Transverse colon (tissue), 4 donors: ENCODE data around the gene CLMN. TPM values are rescaled to one million over a fixed set of nuclear protein-coding genes. Genes with fewer than 3 reads are reported as not detected.

Experiments used
- DNase-seq: peaks from one replicate; pipeline ENCODE4 v3.0.0-alpha.2; 2019
- H3K27ac ChIP-seq, 4 donors: fragments of 200-600 bp; sonication (generic); 2 replicates each; pipeline ENCODE4 v1.5.1; 2016 to 2018; ENCODE audit warnings: inconsistent platforms in 4 of 4
- H3K27me3 ChIP-seq: fragments of 200-600 bp; sonication (generic); 2 replicates; pipeline ENCODE4 v1.5.1; 2017; ENCODE audit warnings: inconsistent platforms
- H3K36me3 ChIP-seq, 4 donors: fragments of 200-600 bp; sonication (generic); 2 replicates each; pipeline ENCODE4 v1.5.1; 2017 to 2019; ENCODE audit warnings: inconsistent platforms in 4 of 4
- H3K4me1 ChIP-seq, 4 donors: fragments of 200-600 bp; sonication (generic); 2 replicates each; pipeline ENCODE4 v1.5.1; 2017 to 2020; ENCODE audit warnings: inconsistent platforms in 4 of 4
- H3K4me3 ChIP-seq, 4 donors: fragments of 200-600 bp; sonication (generic); 1 replicate in 1 of 4; 2 replicates in 3 of 4; pipeline versions ENCODE4 v1.5.1 to v1.6.1; 2017 to 2019; ENCODE audit warnings: inconsistent platforms in 4 of 4
- H3K9me3 ChIP-seq, 2 donors: fragments of 200-600 bp; sonication (generic); 2 replicates each; pipeline ENCODE4 v1.5.1; 2017 to 2019; ENCODE audit warnings: inconsistent platforms in 2 of 2
- EP300 ChIP-seq: sonication (generic); formaldehyde crosslinking; IDR thresholded peaks from one replicate; pipeline ENCODE4 v1.6.1; 2017; ENCODE audit warnings: antibody characterized with exemption, low read depth
- POLR2A ChIP-seq: fragments of 450-650 bp; IDR thresholded peaks from one replicate; pipeline ENCODE4 v1.6.1; 2016; ENCODE audit warnings: antibody characterized with exemption, mild to moderate bottlenecking, moderate library complexity
- POLR2AphosphoS5 ChIP-seq, 3 donors: sonication (generic); formaldehyde crosslinking; IDR thresholded peaks; one replicate each; pipeline ENCODE4 v1.6.1; 2016; ENCODE audit warnings: antibody characterized with exemption in 3 of 3
- WGBS, 2 donors: methylation state at CpG; one replicate each; pipeline ENCODE4 v1.1.5; 2018; ENCODE audit warnings: low coverage in 1 of 2; 5-methylcytosine and 5-hydroxymethylcytosine counted together
- in situ Hi-C, 4 donors: fragments of 200-750 bp; cut with MboI; loops; one replicate each; pipeline versions ENCODE4 v1.15.0 to v1.15.1; 2017; ENCODE audit warnings: low sequenced_read_pairs in 3 of 4, low pct_ligation_motif_present in 1 of 4, low pct_unique_long_range_greater_than_20kb in 1 of 4
- intact Hi-C: fragments of 100-400 bp; cut with DNase I; formaldehyde crosslinking; loops from one replicate; pipeline ENCODE4 v1.15.1; 2023; ENCODE audit warnings: low total_unique reads
- total RNA-seq, 4 donors: library from RNA; depleted of rRNA; stranded (reverse); fragments of >200 nt; gene quantifications; one replicate each; pipeline ENCODE4 v1.1.0, GENCODE V29; 2016
- TF ChIP-seq, protein P1 (sequence below), 5 experiments: fragments of 200-600 bp in 3 of 5; fragments of 450-650 bp in 2 of 5; sonication (generic) in 3 of 5; IDR thresholded peaks; 1 replicate in 2 of 5; 2 replicates in 3 of 5; pipeline ENCODE4 v1.5.1; 2016 to 2017; ENCODE audit warnings: antibody characterized with exemption in 5 of 5, inconsistent platforms in 3 of 5, mild to moderate bottlenecking in 2 of 5, moderate library complexity in 1 of 5

Gene CLMN
- total RNA-seq, 4 donors from 2014 or later, result 71.1 to 118 (median 90.1) TPM

- H3K4me3 ChIP-seq, result no peak overlapping the region
- no peak for DNase-seq
- intact Hi-C loops (no loop called here), in situ Hi-C loops (no loop called here)
- H3K4me1 ChIP-seq, result peaks cover 18 to 39% (median 29%) of the 10 kb centered on the region in 4 donors
- H3K36me3 ChIP-seq, result no peaks in the 10 kb centered on the region
- no peak overlapping the region for H3K27ac ChIP-seq
- H3K27me3 ChIP-seq, result no peaks in the 10 kb centered on the region
- WGBS, 2 donors, result 79 to 82% methylated on average over 4 to 6 of the region's 6 CpGs
- H3K9me3 ChIP-seq, result no peaks in the 10 kb centered on the region
- TF ChIP-seq POLR2AphosphoS5 (IDR thresholded peaks at IDR 0.05), result no peak
- TF ChIP-seq, protein P1, sequence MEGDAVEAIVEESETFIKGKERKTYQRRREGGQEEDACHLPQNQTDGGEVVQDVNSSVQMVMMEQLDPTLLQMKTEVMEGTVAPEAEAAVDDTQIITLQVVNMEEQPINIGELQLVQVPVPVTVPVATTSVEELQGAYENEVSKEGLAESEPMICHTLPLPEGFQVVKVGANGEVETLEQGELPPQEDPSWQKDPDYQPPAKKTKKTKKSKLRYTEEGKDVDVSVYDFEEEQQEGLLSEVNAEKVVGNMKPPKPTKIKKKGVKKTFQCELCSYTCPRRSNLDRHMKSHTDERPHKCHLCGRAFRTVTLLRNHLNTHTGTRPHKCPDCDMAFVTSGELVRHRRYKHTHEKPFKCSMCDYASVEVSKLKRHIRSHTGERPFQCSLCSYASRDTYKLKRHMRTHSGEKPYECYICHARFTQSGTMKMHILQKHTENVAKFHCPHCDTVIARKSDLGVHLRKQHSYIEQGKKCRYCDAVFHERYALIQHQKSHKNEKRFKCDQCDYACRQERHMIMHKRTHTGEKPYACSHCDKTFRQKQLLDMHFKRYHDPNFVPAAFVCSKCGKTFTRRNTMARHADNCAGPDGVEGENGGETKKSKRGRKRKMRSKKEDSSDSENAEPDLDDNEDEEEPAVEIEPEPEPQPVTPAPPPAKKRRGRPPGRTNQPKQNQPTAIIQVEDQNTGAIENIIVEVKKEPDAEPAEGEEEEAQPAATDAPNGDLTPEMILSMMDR (IDR thresholded peaks at IDR 0.05), result no peak
- no peak for TF ChIP-seq EP300
- no peak for TF ChIP-seq POLR2A
Observed at GRCh38 chr14:95229749-95230148, 90.0 kb downstream of the CLMN start.

DNA sequence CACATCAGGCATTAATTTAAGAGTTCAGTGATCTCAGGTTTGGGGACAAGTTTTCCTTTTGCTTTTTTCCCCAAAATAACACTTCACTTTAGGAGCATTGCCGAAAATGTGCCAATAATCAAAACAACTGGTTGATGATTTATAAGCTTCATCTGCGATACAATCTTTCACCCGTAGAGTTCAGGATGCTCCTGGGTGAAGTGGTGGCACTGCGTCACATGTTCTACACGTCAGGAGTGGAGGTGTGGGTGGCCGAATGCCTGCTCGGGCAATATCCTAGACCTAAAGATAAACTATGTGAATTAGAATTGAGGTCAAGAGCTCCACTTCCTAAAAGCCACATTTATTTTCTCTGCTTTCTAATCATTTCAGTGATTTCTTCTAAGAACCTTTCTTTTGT, 91.5 kb downstream of the CLMN start:
- TF ChIP-seq EP300, result no peak
- no peak for TF ChIP-seq POLR2A
- no peak for TF ChIP-seq POLR2AphosphoS5 (IDR thresholded peaks at IDR 0.05)
- TF ChIP-seq, protein P1 (IDR thresholded peaks at IDR 0.05), result no peak
- Histone ChIP-seq H3K4me1 (peaks cover 5 to 25% (median 15%) of the 10 kb centered on the region in 4 donors), H3K27ac (no peak overlapping the region), H3K27me3 (no peaks in the 10 kb centered on the region), H3K4me3 (no peak overlapping the region), H3K36me3 (no peaks in the 10 kb centered on the region), H3K9me3 (no peaks in the 10 kb centered on the region)
- no peak for DNase-seq
- intact Hi-C loops, result no loop called here
- 81 to 94% methylated on average over 7 of the region's 7 CpGs for WGBS, 2 donors
- in situ Hi-C loops, result no loop called here

DNA sequence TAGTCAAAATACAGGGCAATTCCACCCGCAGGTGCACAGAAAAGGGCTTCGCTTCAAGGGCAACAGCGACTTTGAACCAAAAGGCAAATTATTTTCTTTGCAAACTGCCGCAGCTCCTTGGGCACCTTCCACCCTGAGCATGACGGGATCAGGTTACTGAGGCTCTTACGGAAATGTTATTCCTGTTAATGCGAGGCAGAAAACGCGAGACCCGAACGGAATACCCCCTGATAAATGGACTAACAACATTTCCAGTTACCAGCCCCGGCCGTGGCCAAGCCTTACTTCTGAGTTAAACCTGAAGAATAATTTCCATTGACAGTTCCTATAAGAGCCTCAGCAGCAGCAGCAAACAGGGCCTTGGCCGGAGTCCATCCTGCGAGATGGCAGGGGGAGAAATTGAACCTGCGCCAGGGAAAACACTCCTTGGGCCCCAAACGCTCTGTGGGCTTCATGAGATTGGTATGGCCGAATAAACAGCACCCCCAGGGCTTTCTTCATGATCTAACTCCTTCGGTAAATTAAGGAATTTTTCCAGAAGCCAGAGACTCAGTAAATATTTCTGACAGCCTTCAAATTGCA, 92.3 kb downstream of the CLMN start:
- Histone ChIP-seq H3K27ac (no peak overlapping the region), H3K36me3 (no peaks in the 10 kb centered on the region), H3K4me1 (peaks cover 3 to 18% (median 8%) of the 10 kb centered on the region in 4 donors), H3K4me3 (no peak overlapping the region), H3K27me3 (no peaks in the 10 kb centered on the region), H3K9me3 (no peaks in the 10 kb centered on the region)
- 81 to 100% methylated on average over 2 to 19 of the region's 19 CpGs for WGBS, 2 donors
- intact Hi-C loops, result no loop called here
- DNase-seq, result no peak
- in situ Hi-C loops, result no loop called here
- TF ChIP-seq EP300 (no peak), POLR2A (no peak), POLR2AphosphoS5 (IDR thresholded peaks at IDR 0.05) (no peak)
- TF ChIP-seq, protein P1 (IDR thresholded peaks at IDR 0.05), result no peak

DNA sequence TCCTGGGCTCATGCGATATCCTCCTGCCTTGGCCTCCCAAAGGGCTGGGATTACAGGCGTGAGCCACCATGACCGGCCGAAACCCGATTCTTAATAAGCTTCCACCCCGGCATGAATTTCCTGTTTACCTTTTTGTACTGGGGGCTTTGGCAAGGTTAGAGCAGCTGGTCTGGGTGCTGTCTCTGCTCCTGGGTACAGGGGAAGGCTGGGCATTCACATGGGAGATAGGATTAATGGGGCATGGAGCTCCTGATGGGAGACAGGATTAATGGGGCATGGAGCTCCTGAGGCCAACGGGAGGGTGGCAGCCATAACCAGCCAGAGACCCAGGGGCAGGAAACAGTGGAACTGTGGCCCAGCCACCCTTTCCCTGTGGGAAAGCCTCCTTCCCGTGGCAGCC, 92.9 kb downstream of the CLMN start:
- H3K4me1 ChIP-seq, result peaks cover under 1 to 12% (median 3%) of the 10 kb centered on the region in 4 donors
- TF ChIP-seq, protein P1 (IDR thresholded peaks at IDR 0.05), result no peak
- TF ChIP-seq POLR2AphosphoS5 (IDR thresholded peaks at IDR 0.05) (no peak), POLR2A (no peak), EP300 (no peak)
- no peak overlapping the region for H3K27ac ChIP-seq
- H3K36me3 ChIP-seq, result no peaks in the 10 kb centered on the region
- no peaks in the 10 kb centered on the region for H3K27me3 ChIP-seq
- in situ Hi-C loops, result no loop called here
- no peak overlapping the region for H3K4me3 ChIP-seq
- H3K9me3 ChIP-seq, result no peaks in the 10 kb centered on the region
- 87 to 90% methylated on average over 5 to 8 of the region's 8 CpGs for WGBS, 2 donors
- DNase-seq, result no peak
- intact Hi-C loops, result no loop called here
